GM11168 (cell line): ENCODE data around the gene SMIM29.

ENCODE experiments used
- in situ Hi-C: fragments of 300-500 bp; cut with MboI; formaldehyde crosslinking; loops from one replicate; pipeline ENCODE4 v1.12.0; 2022; ENCODE audit warnings: low sequenced_read_pairs; ENCODE audit not compliant: unreplicated experiment

The SMIM29 gene

DNA sequence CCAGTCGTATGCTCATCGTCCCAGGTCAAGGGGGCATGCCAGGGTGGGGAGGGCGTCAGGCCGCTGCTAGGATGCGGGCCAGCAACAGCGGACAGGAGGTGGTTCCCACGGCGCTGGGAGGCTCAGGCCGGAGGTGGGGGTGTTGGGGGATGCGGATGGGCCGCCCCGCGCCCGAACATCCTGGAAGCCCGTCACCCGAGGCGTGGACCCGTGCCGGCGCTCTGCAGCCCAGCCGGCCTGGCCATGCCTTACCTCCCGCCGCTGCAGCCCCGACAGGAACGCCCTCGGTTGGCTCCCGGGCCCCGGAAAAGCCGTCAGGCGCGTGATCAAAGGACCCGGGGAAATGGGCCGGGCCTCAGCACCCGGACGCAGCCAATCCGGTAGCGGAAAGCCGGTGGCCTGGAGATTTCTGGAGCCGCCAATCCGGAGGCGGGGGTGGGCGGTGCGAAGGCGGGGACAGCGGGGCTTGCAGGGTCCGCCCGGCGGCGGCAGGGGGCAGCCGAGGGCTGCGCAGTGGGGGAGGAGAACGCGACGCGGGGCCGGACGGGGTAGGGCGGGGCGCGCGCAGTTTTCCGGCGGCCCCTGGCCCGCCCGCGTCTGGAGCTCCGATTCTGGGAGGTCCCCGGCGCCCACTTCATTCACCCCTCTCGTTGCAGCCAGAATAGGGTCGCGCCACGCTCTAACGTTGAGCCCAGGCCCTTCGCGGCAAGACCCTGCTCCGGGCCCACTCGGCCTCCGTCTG, at the start of gene SMIM29:
SMIM29 (minus strand) TSS at position 280 of the 742 bp plus-strand sequence. CDS start 1,215 bp downstream, outside the sequence.
- in situ Hi-C loops: loop anchor here (25.0 kb wide), 1 partner anchor 363 kb away; no protein-coding TSS in a partner anchor

- in situ Hi-C loops: no loop called here
These were observed 46.9 kb upstream of the SMIM29 start for GRCh38 chr6:34295721-34296120.

DNA sequence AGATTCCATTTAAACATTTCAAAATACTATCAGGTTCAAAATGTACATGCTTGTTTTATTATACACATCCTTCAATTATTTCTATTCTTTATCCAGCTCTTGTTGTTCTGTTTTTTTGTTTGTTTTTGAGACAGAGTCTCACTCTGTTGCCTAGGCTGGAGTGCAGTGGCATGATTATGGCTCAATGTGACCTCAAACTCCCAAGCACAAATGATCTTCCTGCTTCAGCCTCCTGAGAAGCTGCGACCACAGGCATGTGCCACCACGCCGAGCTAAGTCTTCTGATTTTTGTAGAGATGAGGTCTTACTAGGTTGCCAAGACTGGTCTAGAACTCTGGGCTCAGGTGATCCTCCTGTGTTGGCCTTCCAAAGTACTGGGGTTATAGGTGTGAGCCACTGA, 44.1 kb upstream of the SMIM29 start:
- in situ Hi-C loops: no loop called here

- in situ Hi-C loops: no loop called here
These were observed 40.3 kb upstream of the SMIM29 start for GRCh38 chr6:34289137-34289536.

GRCh38 chr6:34288581-34288980, 39.8 kb upstream of the SMIM29 start:
- in situ Hi-C loops: no loop called here

GRCh38 chr6:34285448-34286164, 36.8 kb upstream of the SMIM29 start:
- in situ Hi-C loops: no loop called here

DNA sequence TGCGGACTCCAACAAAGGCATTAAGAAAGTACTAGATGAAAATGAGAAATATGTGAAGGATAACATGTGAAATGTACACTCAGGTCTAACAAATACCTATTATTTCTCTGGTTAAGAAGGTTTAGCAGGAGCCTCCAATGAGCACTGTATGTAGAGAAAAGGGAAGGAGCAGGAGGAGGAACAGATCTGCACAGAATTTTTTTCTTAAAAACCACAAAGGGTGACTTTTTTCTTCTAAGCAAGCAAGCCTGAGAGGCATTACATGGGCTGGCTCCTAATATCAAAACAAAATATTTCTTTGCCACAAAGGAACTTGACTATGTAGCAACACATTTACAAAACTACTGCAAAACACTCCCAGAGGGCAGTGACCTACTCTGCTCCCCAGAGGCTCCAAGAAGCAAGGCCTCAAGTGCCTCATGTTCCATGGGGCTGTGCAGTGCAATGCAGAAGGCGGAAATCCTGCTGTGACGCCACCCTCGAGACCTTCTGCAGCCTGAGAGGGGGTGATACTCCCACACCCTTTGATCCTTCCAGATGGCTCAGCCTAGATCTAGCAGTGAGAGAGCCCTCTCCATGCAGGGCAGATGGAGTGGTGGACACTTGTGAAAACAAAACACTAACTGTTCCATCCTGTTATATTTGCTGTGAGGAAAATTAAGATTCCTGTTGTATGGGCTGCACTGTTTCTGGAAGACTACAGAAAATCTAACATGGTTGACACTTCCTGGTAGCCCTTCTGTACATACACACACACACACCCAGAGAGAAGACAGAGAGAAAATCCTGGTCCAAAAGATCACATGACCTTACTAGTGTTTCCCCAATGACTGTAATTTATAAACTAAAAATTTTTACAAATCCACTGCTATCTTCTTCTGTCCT, 36.0 kb upstream of the SMIM29 start:
- in situ Hi-C loops: no loop called here

DNA sequence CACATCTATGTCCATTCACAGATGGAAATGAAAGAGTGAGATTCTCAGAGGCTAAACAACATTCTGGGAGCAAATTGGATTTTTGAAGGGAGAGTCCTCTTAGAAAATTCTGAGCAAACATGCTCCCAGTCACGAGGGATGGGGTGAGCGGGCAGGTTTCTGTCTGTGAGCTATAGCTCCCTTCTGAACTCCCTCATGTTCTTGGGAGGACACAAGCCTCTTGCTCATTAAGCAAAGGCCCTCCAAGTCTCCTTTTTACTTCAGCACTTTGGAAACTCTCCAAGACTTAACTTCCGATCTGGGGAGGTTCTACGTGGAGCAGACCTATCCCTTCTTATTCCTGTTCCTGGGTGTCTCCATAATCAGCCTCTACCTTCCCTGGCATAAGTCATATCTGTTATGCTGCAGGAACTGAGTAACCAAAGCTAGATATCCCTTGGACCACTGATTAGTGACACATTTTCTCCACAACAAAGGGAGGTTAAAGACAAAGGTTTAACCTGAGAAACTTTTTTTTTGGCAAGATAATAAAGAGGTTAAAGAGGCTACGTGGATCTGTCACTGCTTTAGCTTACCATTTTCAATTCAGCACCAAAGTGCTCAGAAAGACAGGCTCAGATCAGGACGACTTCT, 33.0 kb upstream of the SMIM29 start:
- in situ Hi-C loops: no loop called here

GRCh38 chr6:34280216-34280615, 31.4 kb upstream of the SMIM29 start:
- in situ Hi-C loops: no loop called here

DNA sequence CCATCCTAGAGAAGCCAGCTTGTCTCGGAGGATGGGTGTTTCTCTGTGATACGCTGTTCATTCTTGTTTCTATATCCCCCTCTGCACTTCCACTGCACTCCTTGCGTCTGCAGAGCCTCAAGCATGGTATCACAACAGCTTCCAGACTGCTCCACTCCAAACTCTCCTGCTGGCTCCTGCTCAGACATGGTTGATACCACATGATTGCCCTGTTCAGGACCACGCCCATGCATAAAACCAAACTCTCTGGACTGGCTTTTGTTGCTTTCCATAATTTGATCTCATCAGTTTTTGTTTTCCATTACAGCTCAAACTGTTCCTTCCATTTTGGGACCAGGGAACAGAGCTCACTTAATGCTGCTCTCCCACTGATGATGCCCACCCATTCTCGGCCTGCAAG, 30.0 kb upstream of the SMIM29 start:
- in situ Hi-C loops: no loop called here

DNA sequence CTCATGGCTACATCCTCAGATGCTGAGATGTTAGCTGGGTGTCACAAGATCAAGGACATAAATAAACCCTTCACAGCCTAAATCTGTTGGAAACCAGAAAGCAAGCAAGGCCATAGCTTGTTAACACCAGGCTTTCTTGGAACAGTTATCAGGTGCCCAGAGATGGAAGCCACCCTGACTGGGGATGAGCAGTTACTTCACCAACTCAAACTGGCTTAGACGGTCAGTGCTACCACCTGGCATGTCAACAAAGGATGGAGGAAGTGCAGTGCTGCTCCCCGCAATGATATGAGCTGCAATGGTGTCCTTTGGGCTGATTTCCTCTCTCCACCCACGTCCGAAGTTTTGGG, 28.9 kb upstream of the SMIM29 start:
- in situ Hi-C loops: no loop called here

DNA sequence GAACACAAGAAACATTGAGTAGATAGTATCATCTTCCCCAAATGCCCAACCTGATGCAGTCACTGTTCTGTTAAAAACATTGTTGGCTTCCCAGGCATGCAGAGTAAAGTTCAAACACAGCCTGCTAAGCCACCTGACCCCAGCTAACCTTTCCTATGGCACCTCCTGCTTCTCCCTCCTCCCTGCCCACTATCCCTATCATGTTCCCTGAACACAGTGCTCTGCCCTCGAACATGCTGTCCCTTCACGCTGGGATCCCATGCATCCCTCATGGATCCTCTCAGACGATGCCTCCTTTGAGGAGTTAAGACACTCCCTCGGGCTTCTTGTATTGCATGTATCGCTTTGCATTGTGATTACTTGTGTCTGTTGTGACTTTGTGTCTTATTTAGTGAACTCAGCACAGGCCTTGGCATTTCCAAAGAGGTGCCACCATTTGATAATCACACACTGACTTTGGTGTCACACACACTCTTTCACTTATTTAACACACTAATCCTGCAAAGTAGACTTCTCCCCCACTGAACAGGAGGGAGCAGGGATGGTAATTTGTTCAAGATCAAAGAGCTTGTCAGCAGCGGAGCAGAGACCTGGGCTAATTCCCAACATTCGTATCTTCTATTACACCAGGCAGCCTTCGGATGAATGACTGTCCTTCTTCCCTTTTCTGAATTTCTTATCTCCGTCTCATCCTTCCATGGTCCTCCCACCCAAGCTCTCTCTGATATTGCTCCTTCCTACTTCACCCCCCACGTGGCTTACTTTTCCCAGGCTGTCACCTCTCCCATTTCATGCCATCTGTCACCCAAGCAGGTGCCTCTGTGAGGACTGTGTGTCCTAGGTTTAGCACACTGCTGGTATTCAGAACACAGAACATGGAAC, 28.3 kb upstream of the SMIM29 start:
- in situ Hi-C loops: no loop called here

DNA sequence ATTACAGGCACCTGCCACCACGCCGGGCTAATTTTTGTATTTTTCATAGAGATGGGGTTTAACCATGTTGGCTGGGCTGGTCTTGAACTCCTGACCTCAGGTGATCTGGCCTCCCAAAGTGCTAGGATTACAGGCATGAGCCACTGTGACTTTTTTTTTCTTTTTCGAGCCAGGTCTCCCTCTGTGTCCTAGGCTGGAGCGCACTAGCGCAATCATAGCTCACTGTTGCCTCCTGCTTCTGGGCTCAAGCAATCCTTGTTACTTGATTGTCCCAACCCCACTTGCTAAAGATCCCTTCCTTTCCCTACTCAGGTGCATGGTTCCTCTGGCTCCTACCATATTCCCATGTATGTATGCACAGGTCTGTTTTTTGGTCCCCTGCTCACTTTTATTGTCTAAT, 27.4 kb upstream of the SMIM29 start:
- in situ Hi-C loops: no loop called here

- in situ Hi-C loops: no loop called here
These were observed 26.5 kb upstream of the SMIM29 start for GRCh38 chr6:34275128-34275804.

DNA sequence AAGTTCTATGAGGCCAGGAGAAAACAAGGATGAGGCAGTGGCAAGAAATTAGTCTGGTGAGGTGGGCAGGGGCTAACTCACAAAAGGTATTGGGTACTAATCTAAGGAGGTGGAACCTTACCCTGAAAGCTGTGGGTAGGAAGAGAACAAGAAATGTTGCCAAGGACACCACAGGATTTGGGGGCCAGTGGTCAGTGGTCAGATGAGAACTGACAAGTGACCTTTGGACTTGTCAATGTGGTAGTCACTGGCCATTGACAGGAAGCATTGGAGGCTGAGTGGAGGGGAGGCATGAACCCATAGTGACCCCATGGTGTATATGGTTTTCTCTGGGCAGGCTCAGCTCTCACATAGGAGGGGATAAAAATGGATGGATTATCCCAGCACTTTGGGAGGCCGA, 25.3 kb upstream of the SMIM29 start:
- in situ Hi-C loops: no loop called here

GRCh38 chr6:34273242-34273805, 24.5 kb upstream of the SMIM29 start:
- in situ Hi-C loops: no loop called here

- in situ Hi-C loops: no loop called here
These were observed 23.5 kb upstream of the SMIM29 start for GRCh38 chr6:34272013-34272926.
